WI38 (cell line): ENCODE measurements around the gene MRTFB.

Experiments used
- H3K4me3 ChIP-seq: 2 replicates; pipeline ENCODE4 v1.5.1; 2011; ENCODE audit warnings: low read depth, mild to moderate bottlenecking, control low read depth, low read length
- CTCF ChIP-seq: IDR thresholded peaks from 2 replicates; pipeline ENCODE4 v1.5.1; 2012; ENCODE audit warnings: low read depth, mild to moderate bottlenecking, control low read depth, low read length

Gene MRTFB

GRCh38 chr16:14132696-14133048 lies 61.6 kb downstream of the MRTFB start:
- no peak for TF ChIP-seq CTCF
- H3K4me3 ChIP-seq = no peak overlapping the region

- no peak overlapping the region for H3K4me3 ChIP-seq
- TF ChIP-seq CTCF = no peak
These were observed 62.8 kb downstream of the MRTFB start for GRCh38 chr16:14133907-14134306.

- no peak for TF ChIP-seq CTCF
These were observed 64.6 kb downstream of the MRTFB start for GRCh38 chr16:14135704-14136103.

GRCh38 chr16:14139872-14140271 lies 68.8 kb downstream of the MRTFB start:
- H3K4me3 ChIP-seq = no peak overlapping the region

More at GRCh38 chr16:14135704-14136103, 64.6 kb downstream of the MRTFB start:
- H3K4me3 ChIP-seq = no peak overlapping the region

GRCh38 chr16:14140923-14141322 lies 69.8 kb downstream of the MRTFB start:
- H3K4me3 ChIP-seq = no peak overlapping the region
- TF ChIP-seq CTCF = no peak

More at GRCh38 chr16:14139872-14140271, 68.8 kb downstream of the MRTFB start:
- no peak for TF ChIP-seq CTCF

- H3K4me3 ChIP-seq = no peak overlapping the region
- TF ChIP-seq CTCF = no peak
These were observed 75.3 kb downstream of the MRTFB start for GRCh38 chr16:14146445-14146844.

GRCh38 chr16:14148016-14148415 lies 76.9 kb downstream of the MRTFB start:
- TF ChIP-seq CTCF = no peak
- H3K4me3 ChIP-seq = no peak overlapping the region
